HG03135 (cell line): ENCODE data around the gene HNRNPDL.
"Not testable (repeated sequence)": the region's sequence is repeated elsewhere in the genome, so short reads cannot be mapped to it uniquely, and the experiment has no call there.

ENCODE experiments used
- ATAC-seq: cut with Tn5 transposase; IDR thresholded peaks from one replicate; pipeline ENCODE4 v1.9.1; 2021; ENCODE audit warnings: mild to moderate bottlenecking, moderate library complexity; ENCODE audit not compliant: unreplicated experiment

Gene HNRNPDL

DNA sequence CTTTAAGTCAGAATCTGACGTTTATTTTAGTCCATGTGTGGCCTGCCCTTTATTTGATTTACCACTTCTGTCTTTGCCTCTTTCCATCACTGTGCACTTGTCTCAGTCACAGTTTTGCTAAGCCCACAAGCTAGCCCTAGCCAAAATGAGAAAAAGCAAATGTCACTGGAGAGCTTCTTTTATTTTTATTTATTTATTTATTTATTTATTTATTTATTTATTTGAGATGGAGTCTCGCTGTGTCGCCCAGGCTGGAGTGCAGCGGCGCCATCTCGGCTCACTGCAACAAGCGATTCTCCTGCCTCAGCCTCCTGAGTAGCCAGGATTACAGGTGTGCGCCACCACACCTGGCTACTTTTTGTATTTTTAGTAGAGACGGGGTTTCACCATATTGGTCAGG lies 40.2 kb downstream of the HNRNPDL start:
- not testable (repeated sequence) for ATAC-seq

DNA sequence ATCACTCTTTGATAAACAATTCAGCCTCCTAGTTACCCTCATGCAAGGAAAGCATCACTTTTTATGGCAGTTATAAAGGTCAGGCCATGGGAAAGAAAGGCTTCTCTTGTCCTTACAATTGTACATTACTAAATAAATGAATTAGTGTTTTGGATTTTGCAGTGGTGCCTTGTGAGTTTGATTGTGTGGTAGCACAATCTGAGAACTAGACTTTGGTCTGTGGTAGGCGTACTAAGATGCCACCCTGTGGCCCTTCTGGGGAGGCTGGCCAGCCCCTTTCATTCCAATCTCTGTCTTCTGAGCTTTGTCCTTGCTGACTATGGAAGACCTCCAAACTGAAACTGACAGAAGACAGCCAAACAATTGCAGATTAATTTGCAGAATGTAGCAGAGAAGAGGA lies 41.9 kb downstream of the HNRNPDL start:
- ATAC-seq = no peak

DNA sequence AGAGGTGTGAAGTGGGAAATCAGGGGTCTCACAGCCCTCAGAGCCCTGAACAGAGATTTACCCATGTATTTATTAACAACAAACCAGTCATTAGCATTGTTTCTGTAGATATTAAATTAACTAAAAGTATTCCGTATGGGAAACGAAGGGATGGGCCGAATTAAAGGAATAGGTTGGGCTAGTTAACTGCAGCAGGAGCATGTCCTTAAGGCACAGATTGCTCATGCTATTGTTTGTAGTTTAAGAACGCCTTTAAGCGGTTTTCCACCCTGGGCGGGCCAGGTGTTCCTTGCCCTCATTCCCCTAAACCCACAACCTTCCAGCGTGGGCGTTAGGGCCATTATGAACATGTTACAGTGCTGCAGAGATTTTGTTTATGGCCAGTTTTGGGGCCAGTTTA lies 44.0 kb downstream of the HNRNPDL start:
- ATAC-seq = not testable (repeated sequence)

DNA sequence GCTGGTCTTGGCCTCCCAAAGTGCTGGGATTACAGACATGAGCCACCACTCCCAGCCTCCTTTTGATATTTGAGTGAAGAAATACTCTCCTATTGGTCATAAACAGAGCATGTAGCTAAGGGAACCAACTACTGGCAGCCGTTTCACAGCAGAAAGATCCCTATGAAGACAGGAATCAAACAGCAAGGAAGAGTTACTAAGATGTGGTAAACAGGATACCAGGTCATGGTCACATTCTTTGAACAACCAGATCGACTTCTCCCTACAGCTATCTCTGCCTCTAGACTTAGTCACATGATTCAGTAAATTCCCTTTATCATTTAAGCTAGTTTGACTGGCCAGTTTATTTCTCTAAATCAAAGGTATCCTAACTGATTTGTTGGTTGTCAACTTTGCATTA lies 47.5 kb downstream of the HNRNPDL start:
- no peak for ATAC-seq

DNA sequence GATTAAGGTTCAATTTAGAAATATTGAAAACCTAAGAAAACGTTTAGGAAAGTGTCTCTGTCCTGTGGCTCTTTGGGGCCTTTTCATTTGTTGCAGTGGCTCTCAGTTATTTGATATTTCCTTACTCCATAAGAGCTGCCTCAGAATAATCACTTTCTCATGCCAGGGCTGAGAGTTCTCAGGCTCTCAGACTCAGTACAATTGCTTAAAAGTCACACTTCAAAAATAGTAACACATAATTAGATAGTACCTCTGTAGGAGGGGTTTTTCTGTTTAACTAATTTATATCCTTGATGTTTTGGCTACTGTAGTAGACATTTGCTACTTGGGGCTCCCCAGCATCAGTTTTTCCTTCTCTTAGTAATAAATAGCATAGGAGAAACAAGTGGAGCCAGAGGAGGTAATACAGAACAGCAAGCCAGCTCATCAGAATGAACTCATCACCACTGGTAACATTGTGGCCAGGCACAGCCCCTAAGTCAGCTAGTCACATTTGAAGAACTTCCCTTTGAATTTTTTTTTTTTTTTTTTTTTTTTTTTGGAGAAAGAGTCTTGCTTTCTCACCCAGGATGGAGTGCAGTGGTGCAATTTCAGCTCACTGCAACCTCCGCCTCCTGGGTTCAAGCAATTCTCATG lies 48.5 kb downstream of the HNRNPDL start:
- ATAC-seq = no peak

DNA sequence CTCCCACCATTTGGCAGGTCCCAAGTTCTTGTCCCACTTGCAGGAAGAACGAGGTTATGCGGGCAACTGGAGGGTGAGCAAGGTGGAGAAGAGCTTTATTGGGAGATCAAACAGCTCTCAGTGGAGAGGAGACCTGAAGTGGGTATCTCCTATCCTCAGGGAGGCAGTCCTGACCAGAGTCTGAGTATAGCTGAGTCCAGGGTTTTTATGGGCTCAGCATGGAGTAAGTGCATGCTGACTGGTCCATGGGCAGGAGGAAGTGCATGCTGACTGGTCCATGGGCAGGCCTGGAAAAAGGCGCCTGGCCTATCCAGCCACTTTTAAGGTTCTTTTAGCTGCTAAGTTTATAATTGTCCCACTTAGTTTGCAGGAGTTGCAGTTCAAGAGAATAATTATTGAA lies 49.0 kb downstream of the HNRNPDL start:
- ATAC-seq = no peak

DNA sequence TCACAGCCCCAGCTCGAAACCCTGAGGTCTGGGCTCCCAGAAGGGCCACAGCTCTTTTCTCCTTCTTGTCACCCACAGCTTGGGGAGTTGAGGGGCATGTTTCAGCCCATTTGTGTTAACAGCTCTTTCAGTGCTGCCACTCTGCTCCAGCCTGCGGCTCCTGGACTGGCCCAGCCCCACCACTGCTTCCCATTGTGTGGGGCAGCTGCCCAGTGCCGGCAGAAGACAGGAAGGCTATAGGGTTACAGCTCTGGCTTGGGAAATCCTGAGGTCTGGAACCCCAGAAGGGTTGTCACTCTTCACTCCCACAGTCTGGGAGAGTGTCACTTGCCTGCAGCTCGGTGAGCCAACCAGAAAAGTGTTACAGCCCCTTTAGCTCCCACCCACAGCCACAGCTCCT lies 49.4 kb downstream of the HNRNPDL start:
- no peak for ATAC-seq

DNA sequence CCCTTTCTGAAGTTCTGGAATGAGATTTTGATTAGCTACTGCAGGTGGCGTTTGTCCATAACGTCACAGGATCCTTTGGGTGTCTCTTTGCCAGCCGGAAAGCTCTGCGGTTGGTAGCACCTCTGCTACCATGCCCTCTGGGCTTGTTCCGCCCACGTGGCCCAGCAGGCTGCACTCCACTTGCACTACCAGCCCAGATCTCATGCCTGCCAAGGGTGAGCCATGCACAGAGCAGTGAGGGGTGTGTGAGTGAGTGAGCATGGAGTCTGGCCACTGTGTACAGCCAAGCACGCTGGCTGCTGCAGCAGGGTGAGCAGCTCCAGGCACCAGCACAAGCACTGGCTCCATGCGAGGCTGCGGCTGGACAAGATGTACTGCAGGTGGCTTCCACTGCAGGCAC lies 49.9 kb downstream of the HNRNPDL start:
- ATAC-seq = no peak

DNA sequence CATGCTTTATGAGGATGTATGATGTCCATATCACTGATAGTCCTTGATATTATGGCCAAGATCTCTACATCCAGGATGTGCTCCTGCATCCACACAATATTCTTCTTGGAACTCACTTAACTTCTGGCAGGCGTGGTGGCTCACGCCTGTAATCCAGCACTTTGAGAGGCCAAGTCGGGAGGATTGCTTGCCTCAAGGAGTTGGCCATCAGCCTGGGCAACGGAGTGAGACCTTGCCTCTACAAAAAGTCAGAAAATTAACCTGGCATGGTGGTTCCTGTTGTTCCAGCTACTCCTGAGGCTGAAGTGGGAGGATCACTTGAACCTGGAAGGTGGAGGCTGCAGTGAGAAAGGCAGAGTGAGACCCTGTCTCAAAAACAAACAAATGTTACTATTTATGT lies 54.2 kb downstream of the HNRNPDL start:
- ATAC-seq = no peak

DNA sequence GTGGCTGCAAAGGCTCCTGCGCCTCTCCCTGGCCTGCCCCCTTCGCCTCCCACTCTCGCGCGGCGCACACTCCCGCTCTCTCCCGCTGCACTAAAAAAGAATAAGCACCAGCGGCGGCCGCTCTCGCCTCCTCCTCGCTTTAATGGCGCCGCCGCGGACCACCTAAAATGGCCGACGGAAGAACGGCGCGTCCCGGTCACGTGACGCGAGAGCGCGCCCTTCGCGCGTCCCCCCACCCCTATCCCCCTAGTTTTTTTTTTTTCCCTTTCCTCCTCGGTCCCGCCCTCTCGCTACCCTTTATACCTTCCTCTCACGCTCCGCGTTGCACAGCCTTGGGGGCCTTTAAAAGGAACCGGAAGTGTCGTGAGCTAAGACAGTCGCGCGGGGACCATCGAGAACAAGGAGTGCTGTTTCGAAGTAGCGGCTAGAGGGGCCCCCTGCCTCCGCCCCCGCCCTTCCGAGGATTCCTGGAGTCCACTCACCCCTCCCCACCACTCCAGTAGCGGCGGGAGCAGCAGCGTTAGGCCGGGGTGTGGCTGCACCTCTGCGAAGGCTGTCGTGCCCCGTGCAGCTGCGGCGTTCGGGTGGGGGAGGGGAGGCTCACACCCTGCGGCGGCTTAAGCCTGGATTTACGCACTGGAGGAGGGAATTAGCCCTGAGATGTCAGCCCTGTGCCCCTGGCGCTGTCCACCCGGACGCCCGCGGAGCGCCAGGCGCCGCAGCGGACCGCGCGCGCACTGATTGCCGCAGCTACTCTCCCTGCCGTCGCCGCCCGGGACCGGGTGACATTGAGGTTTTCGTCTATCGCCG lies 56.2 kb downstream of the HNRNPDL start, which contains the start of gene HNRNPD:
Gene HNRNPD, minus strand, starts transcription at position 176 of the 810 bp plus-strand sequence. CDS start 313 bp downstream, outside the sequence.
- peak; percentile 92 for ATAC-seq

DNA sequence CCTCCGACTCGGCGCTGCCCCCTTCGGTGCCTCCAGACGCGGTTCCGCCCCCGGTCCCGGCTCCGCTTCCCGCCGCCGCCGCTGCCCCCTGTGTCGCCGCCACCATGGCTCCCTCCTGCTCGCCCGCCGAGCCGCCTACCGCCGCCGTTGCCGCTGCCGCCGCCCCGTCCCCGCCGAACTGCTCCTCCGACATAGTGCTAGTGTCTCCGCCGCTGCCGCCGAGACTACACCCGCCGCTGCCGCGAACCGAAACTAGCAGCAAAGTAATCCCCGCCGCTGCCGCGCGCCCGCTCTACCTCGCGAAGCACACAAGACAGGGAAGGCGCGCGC lies 56.8 kb downstream of the HNRNPDL start:
- peak; percentile 19 for ATAC-seq
